Right renal pelvis (tissue), 4 donors: ENCODE results near the gene HS6ST3. TPM values are rescaled to one million over a fixed set of nuclear protein-coding genes. Genes with fewer than 3 reads are reported as not detected.

Experiments used
- DNase-seq, 4 donors: peaks; one replicate each; pipeline ENCODE4 v3.0.0-alpha.2; 2013; ENCODE audit warnings: low read depth in 4 of 4, low spot score in 3 of 4, missing footprints in 1 of 4
- polyA plus RNA-seq, 4 donors: library from polyadenylated mRNA; unstranded; fragments of 120-200 nt; gene quantifications; one replicate each; pipeline ENCODE4 v1.2.1, GENCODE V29; 2013; ENCODE audit not compliant: insufficient read length in 4 of 4

Gene HS6ST3
- polyA plus RNA-seq, 4 donors, result 2.9 to 4.4 (median 3.8) TPM

GRCh38 chr13:96696389-96696900 lies 606.5 kb downstream of the HS6ST3 start:
- DNase-seq, result no peak

GRCh38 chr13:96700657-96701056 lies 610.8 kb downstream of the HS6ST3 start:
- no peak for DNase-seq

- no peak for DNase-seq
Observed at GRCh38 chr13:96707146-96707545, 617.2 kb downstream of the HS6ST3 start.

GRCh38 chr13:96710166-96710862 lies 620.4 kb downstream of the HS6ST3 start:
- DNase-seq, result no peak

GRCh38 chr13:96720446-96720845 lies 630.5 kb downstream of the HS6ST3 start:
- DNase-seq, result no peak

- no peak for DNase-seq
Observed at GRCh38 chr13:96726651-96727050, 636.7 kb downstream of the HS6ST3 start.

GRCh38 chr13:96728463-96728862 lies 638.6 kb downstream of the HS6ST3 start:
- DNase-seq, result no peak

GRCh38 chr13:96730676-96731075 lies 640.8 kb downstream of the HS6ST3 start:
- no peak for DNase-seq

- no peak for DNase-seq
Observed at GRCh38 chr13:96734499-96734898, 644.6 kb downstream of the HS6ST3 start.

- no peak for DNase-seq
Observed at GRCh38 chr13:96741779-96742178, 651.9 kb downstream of the HS6ST3 start.

GRCh38 chr13:96743296-96744089 lies 653.6 kb downstream of the HS6ST3 start:
- DNase-seq, result no peak

- no peak for DNase-seq
Observed at GRCh38 chr13:96744367-96745331, 654.7 kb downstream of the HS6ST3 start.

GRCh38 chr13:96746886-96747285 lies 657.0 kb downstream of the HS6ST3 start:
- no peak for DNase-seq

GRCh38 chr13:96749825-96750224 lies 659.9 kb downstream of the HS6ST3 start:
- DNase-seq, result no peak

GRCh38 chr13:96751089-96751488 lies 661.2 kb downstream of the HS6ST3 start:
- no peak for DNase-seq

- no peak for DNase-seq
Observed at GRCh38 chr13:96762876-96763275, 673.0 kb downstream of the HS6ST3 start.

GRCh38 chr13:96766306-96766705 lies 676.4 kb downstream of the HS6ST3 start:
- DNase-seq, result no peak

GRCh38 chr13:96768524-96768923 lies 678.6 kb downstream of the HS6ST3 start:
- DNase-seq, result no peak

GRCh38 chr13:96769874-96770273 lies 680.0 kb downstream of the HS6ST3 start:
- no peak for DNase-seq

- no peak for DNase-seq
Observed at GRCh38 chr13:96771486-96772367, 681.8 kb downstream of the HS6ST3 start.
